Calu3 (cell line): ENCODE measurements around the gene ADAMTSL3. TPM values are rescaled to one million over a fixed set of nuclear protein-coding genes. Genes with fewer than 3 reads are reported as not detected.

Source experiments
- BruUV-seq: library from RNA; stranded (reverse); fragments of 400-500 nt; replicated peaks from 2 replicates; lab custom pipeline; 2021; lab: Mats Ljungman, UMichigan
- CTCF ChIA-PET: fragments of 300-600 bp; sonication (Branson Sonifier 250); formaldehyde crosslinking; loops from one replicate; lab custom pipeline; 2022; ENCODE audit warnings: antibody characterized with exemption; lab: Charles Lee
- DNase-seq: peaks from one replicate; pipeline ENCODE4 v3.0.0; 2022
- H3K27ac Mint-ChIP-seq: one replicate; pipeline ENCODE4 v1.8.0; 2022; ENCODE audit warnings: mixed read lengths; ENCODE audit not compliant: unreplicated experiment
- H3K27me3 Mint-ChIP-seq: one replicate; pipeline ENCODE4 v1.8.0; 2022; ENCODE audit warnings: mixed read lengths; ENCODE audit not compliant: unreplicated experiment
- H3K36me3 Mint-ChIP-seq: one replicate; pipeline ENCODE4 v1.8.0; 2022; ENCODE audit warnings: mild to moderate bottlenecking, moderate library complexity, mixed read lengths; ENCODE audit not compliant: insufficient read depth, unreplicated experiment
- H3K4me1 Mint-ChIP-seq: one replicate; pipeline ENCODE4 v1.8.0; 2022; ENCODE audit warnings: mild to moderate bottlenecking, low read depth, mixed read lengths; ENCODE audit not compliant: unreplicated experiment
- H3K4me3 Mint-ChIP-seq: one replicate; pipeline ENCODE4 v1.8.0; 2022; ENCODE audit warnings: mild to moderate bottlenecking, low read depth, moderate library complexity, mixed read lengths; ENCODE audit not compliant: unreplicated experiment
- H3K9me3 Mint-ChIP-seq: one replicate; pipeline ENCODE4 v1.8.0; 2022; ENCODE audit warnings: low read depth, mixed read lengths; ENCODE audit not compliant: unreplicated experiment
- intact Hi-C: fragments of 100-400 bp; cut with micrococcal nuclease; formaldehyde crosslinking; loops from one replicate; pipeline ENCODE4 v1.10.0; 2022; ENCODE audit not compliant: unreplicated experiment
- total RNA-seq: library from RNA; stranded (reverse); gene quantifications from 2 replicates; pipeline ENCODE4 v1.2.3, GENCODE V29; 2022
- TF ChIP-seq, protein P1 (sequence below): fragments of 200-600 bp; IDR thresholded peaks from one replicate; pipeline ENCODE4 v1.8.0; 2022; ENCODE audit warnings: antibody characterized with exemption; ENCODE audit not compliant: unreplicated experiment

ADAMTSL3 gene
- total RNA-seq, 1 experiment from 2014 or later, result 2.4 TPM

DNA sequence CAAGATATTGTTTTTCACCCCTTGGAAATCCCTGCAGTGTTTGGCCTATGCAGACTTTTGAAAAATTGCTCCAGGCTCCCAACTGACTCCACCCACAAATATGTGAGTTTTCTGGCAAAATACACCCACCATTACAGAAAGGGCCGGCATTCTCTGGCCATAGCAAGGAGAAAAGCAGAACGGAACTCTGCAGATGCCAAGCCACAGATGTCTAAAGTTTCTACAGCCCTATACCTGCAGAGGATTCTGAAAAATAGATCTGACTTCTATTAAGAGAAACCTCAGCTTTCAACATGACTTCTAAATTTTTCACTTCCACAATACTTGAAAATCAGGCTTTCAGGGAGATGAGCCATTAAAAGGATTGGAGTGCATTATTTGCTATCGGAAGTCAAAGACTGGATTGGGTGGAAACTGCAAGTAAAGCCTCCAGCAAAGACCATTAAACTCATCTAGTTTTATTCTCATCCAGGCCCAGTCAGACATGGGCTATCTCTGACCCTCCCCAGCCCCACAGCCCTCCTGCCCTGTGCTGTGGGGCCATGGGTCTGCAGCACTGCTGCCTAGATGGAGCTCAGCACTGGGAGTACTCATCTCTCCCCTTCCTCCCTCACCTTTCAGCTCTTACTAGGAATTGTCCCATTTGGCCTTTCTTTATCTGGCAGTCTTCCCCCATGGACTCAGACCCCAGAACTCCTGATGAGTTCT, 338.6 kb downstream of the ADAMTSL3 start:
- no peak for DNase-seq
- Mint-ChIP-seq H3K9me3 (peaks cover 2% of the 10 kb centered on the region), H3K4me3 (no peak overlapping the region), H3K36me3 (no peaks in the 10 kb centered on the region), H3K27ac (no peak overlapping the region), H3K27me3 (no peaks in the 10 kb centered on the region), H3K4me1 (no peaks in the 10 kb centered on the region)
- CTCF ChIA-PET, result no interaction called here
- intact Hi-C loops, result loop anchor here (10.0 kb wide), 1 partner anchor 138 kb away; no protein-coding TSS in a partner anchor
- BruUV-seq, result no TSS peak
- TF ChIP-seq, protein P1, sequence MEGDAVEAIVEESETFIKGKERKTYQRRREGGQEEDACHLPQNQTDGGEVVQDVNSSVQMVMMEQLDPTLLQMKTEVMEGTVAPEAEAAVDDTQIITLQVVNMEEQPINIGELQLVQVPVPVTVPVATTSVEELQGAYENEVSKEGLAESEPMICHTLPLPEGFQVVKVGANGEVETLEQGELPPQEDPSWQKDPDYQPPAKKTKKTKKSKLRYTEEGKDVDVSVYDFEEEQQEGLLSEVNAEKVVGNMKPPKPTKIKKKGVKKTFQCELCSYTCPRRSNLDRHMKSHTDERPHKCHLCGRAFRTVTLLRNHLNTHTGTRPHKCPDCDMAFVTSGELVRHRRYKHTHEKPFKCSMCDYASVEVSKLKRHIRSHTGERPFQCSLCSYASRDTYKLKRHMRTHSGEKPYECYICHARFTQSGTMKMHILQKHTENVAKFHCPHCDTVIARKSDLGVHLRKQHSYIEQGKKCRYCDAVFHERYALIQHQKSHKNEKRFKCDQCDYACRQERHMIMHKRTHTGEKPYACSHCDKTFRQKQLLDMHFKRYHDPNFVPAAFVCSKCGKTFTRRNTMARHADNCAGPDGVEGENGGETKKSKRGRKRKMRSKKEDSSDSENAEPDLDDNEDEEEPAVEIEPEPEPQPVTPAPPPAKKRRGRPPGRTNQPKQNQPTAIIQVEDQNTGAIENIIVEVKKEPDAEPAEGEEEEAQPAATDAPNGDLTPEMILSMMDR, result no peak

DNA sequence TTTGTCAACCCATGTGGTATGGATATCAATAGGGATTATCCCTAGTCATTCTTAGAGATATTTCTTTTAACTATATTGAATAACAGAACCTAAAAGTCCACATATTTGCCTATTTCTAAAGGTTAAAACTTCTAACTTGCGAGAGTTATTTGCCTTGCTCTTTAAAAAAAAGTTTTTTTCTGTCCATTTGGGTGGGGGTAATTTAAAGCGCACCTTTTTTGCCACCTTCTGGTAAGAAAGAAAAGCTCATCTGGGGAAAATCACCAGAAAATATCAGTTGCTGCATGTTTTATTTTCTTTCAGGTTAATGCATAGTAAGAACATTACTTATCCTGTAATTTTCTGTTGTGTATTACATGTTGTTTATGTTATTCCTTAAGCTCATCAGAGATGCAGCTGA, 339.7 kb downstream of the ADAMTSL3 start:
- peaks cover 2% of the 10 kb centered on the region for H3K9me3 Mint-ChIP-seq
- TF ChIP-seq, protein P1, result no peak
- H3K4me3 Mint-ChIP-seq, result no peak overlapping the region
- no peak for DNase-seq
- BruUV-seq, result no TSS peak
- CTCF ChIA-PET, result no interaction called here
- H3K4me1 Mint-ChIP-seq, result no peaks in the 10 kb centered on the region
- no peak overlapping the region for H3K27ac Mint-ChIP-seq
- intact Hi-C loops, result loop anchor here (10.0 kb wide), 1 partner anchor 139 kb away; no protein-coding TSS in a partner anchor
- no peaks in the 10 kb centered on the region for H3K27me3 Mint-ChIP-seq
- no peaks in the 10 kb centered on the region for H3K36me3 Mint-ChIP-seq

DNA sequence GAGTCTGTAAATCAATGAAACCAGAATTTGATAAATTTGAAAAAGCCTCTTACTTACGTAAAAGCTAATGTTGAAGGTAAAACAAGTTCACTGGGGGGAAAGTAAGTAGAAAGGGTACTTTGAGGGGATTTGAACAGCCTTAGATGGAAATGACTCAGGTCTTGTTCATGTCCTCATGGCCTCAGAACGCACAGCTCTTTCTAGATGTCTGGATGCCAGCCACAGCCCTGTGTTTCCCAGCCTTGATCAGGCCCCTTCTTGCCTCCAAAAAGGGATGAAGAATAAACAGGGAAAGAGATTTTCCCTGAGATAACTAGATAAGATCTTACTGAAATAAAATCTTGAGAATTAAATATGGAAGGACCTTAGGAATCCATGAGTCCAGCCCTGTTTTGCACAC, 344.6 kb downstream of the ADAMTSL3 start:
- no peak overlapping the region for H3K4me3 Mint-ChIP-seq
- CTCF ChIA-PET, result no interaction called here
- H3K9me3 Mint-ChIP-seq, result peaks cover 6% of the 10 kb centered on the region
- BruUV-seq, result no TSS peak
- H3K36me3 Mint-ChIP-seq, result no peaks in the 10 kb centered on the region
- intact Hi-C loops, result loop anchor here (5.0 to 10.0 kb wide), 2 partner anchors 61 to 144 kb away; no protein-coding TSS in a partner anchor
- DNase-seq, result no peak
- TF ChIP-seq, protein P1, result no peak
- H3K27ac Mint-ChIP-seq, result no peak overlapping the region
- H3K4me1 Mint-ChIP-seq, result peaks cover 28% of the 10 kb centered on the region
- no peaks in the 10 kb centered on the region for H3K27me3 Mint-ChIP-seq

DNA sequence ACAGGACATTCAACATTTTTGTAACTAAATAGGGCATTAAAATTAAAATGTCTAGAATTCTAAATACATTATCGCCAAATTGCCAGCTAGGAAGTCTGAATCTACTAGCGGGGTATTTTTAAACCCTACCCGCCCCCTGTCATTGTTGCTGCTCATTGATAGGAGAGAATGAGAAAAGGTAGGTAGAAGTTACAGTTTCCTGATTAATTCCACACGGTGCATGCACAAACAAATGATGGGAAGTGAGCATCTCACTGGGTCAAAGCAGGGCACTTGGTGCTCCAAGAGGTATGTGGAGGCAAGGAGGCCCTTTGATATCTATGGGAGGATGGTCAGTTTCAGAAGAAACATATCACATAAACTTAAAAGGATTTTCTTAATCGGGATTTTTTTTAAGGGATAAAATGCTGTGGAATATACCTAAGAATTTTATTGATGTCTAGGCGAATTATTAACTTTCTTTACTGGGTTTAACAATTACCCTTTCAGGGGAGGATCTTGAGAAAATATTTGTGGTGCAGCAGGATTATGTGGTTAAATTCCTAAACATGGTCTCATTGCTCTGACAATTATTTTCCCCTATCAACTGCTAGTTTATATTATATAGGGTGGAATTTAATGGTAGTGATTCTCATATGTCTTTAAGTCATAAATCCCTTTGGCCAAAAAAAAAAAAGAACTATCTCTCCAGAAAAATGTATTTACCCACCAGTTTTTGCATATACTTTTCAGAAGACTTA, 345.6 kb downstream of the ADAMTSL3 start:
- CTCF ChIA-PET, result no interaction called here
- no peaks in the 10 kb centered on the region for H3K27me3 Mint-ChIP-seq
- no TSS peak for BruUV-seq
- no peaks in the 10 kb centered on the region for H3K36me3 Mint-ChIP-seq
- intact Hi-C loops, result loop anchor here (2.0 to 10.0 kb wide), 3 partner anchors 23 to 145 kb away; no protein-coding TSS in a partner anchor
- peak overlapping the region; percentile 46 for H3K27ac Mint-ChIP-seq
- H3K4me3 Mint-ChIP-seq, result no peak overlapping the region
- DNase-seq, result peak; percentile 27
- TF ChIP-seq, protein P1, result no peak
- peaks cover 6% of the 10 kb centered on the region for H3K9me3 Mint-ChIP-seq
- peaks cover 28% of the 10 kb centered on the region for H3K4me1 Mint-ChIP-seq
